ENCODE data around the gene FRAS1.

The FRAS1 gene

GRCh38 chr4:78565971-78566372 lies 508.8 kb downstream of the FRAS1 start:
- DNase-seq = no peak

GRCh38 chr4:78566834-78567499 lies 509.8 kb downstream of the FRAS1 start:
- DNase-seq = no peak

- no peak for DNase-seq
Measured at GRCh38 chr4:78567500-78568060, 510.5 kb downstream of the FRAS1 start.

GRCh38 chr4:78568640-78569305 lies 511.6 kb downstream of the FRAS1 start:
- no peak for DNase-seq

- DNase-seq = no peak
Measured at GRCh38 chr4:78569306-78569821, 512.2 kb downstream of the FRAS1 start.

GRCh38 chr4:78570117-78570516 lies 513.0 kb downstream of the FRAS1 start:
- DNase-seq = no peak

GRCh38 chr4:78571804-78572203 lies 514.7 kb downstream of the FRAS1 start:
- no peak for DNase-seq

GRCh38 chr4:78578674-78579425 lies 521.7 kb downstream of the FRAS1 start:
- DNase-seq = no peak

- no peak for DNase-seq
Measured at GRCh38 chr4:78581618-78582017, 524.5 kb downstream of the FRAS1 start.

- no peak for DNase-seq
Measured at GRCh38 chr4:78584863-78585547, 527.9 kb downstream of the FRAS1 start.

- no peak for DNase-seq
Measured at GRCh38 chr4:78585633-78586032, 528.5 kb downstream of the FRAS1 start.

- no peak for DNase-seq
Measured at GRCh38 chr4:78588894-78589545, 531.9 kb downstream of the FRAS1 start.

- no peak for DNase-seq
Measured at GRCh38 chr4:78591404-78591803, 534.3 kb downstream of the FRAS1 start.

- no peak for DNase-seq
Measured at GRCh38 chr4:78592088-78592783, 535.1 kb downstream of the FRAS1 start.

All from activated effector memory CD4-positive, alpha-beta T cell treated with anti-CD3 and anti-CD28 coated beads, Interleukin-2, amount 50 U/mL, for 16 hours (primary cell).